Esophagus squamous epithelium (tissue), 4 donors: ENCODE data around the gene ENTR1.

Source experiments
- CTCF ChIP-seq, 6 experiments: fragments of 450-650 bp in 4 of 6; fragments of 200-600 bp in 2 of 6; sonication (generic) in 2 of 6; IDR thresholded peaks; one replicate each; pipeline ENCODE4 v1.5.1; 2016 to 2019; ENCODE audit warnings: antibody characterized with exemption in 6 of 6, mild to moderate bottlenecking in 4 of 6, moderate library complexity in 4 of 6
- POLR2A ChIP-seq, 4 donors: fragments of 450-650 bp; IDR thresholded peaks; one replicate each; pipeline ENCODE4 v1.6.1; 2017; ENCODE audit warnings: antibody characterized with exemption in 4 of 4, mild to moderate bottlenecking in 4 of 4, moderate library complexity in 3 of 4

- TF ChIP-seq CTCF (IDR thresholded peaks at IDR 0.05) (no peak), POLR2A (IDR thresholded peaks at IDR 0.05) (no peak)
Measured at GRCh38 chr9:136442265-136442664, 31.9 kb upstream of the ENTR1 start.
